ENCODE results near the gene WWOX.

WWOX gene

DNA sequence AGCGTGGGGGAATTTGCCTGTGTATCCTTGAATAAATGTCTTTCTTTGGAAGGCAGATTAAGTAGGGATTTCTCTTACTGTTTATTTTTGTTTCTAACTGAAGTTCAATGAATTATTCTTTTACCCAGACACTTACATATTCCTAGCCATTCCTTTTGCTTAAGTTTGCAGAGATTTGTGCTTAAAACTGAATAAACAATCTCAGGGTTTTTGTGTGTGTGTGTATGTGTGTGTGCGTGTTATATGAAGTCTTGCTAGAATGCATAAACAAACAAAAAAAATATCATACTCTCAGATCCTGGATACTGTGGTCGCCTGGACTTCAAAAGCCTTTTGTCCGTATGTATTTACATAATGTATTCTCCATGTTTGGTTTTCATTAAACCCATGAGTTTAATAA, 828.3 kb downstream of the WWOX start:
- no peak overlapping the region for H3K9ac ChIP-seq (ENCODE audit: low read length)

DNA sequence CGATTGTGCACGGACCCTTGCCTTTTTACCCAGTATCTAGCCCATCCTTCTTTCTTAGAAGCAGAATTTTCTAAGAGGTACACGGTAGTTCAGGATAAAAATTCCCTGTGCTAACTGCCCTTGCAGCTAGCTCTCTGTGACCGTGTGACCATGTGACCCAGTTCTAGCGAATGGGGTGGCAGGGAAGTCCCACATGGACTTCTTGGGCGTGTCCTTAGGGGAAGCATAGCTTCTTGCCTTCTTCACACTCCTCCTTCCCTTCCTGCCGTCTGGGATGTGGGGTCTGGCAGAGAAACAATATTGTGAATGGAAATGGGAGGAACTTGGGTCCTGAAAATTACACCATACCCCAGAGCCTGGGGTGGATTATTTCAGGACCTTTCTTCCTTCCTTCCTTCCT, 830.4 kb downstream of the WWOX start:
- Histone ChIP-seq H3K9me3 (ENCODE audit: control insufficient read depth, low read length) (no peaks in the 10 kb centered on the region), H3K4me3 (ENCODE audit: low read length) (no peak overlapping the region), H3K36me3 (ENCODE audit: control insufficient read depth, insufficient read depth, low read length) (no peaks in the 10 kb centered on the region), H3K4me1 (ENCODE audit: control insufficient read depth, insufficient read depth, low read length) (no peaks in the 10 kb centered on the region), H3K27me3 (ENCODE audit: control insufficient read depth, insufficient read depth, low read length) (no peaks in the 10 kb centered on the region), H3K9ac (ENCODE audit: low read length) (no peak overlapping the region)

More for the DNA sequence above, 828.3 kb downstream of the WWOX start:
- Histone ChIP-seq H3K36me3 (ENCODE audit: control insufficient read depth, insufficient read depth, low read length) (no peaks in the 10 kb centered on the region), H3K9me3 (ENCODE audit: control insufficient read depth, low read length) (no peaks in the 10 kb centered on the region), H3K4me3 (ENCODE audit: low read length) (no peak overlapping the region), H3K27me3 (ENCODE audit: control insufficient read depth, insufficient read depth, low read length) (no peaks in the 10 kb centered on the region), H3K4me1 (ENCODE audit: control insufficient read depth, insufficient read depth, low read length) (no peaks in the 10 kb centered on the region)

DNA sequence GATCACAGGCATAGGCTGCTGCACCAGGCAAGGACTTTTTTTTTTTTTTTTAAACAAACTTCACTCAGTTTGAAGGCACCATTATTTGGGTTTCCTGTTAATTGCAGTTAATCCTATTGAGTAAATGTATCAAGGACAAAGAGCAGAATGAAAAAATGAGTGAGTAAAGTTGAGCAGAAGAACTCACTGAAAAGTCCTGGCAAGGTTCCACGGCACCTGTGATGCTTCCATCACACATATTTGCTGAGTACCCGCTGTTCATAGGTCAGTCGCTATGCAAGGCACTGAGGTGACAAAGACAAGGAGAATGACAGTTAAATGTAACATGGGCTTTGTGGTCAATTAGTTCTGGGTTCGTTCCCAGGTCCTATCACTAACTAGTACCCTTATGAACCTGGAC, 831.1 kb downstream of the WWOX start:
- H3K4me3 ChIP-seq (ENCODE audit: low read length): no peak overlapping the region
- no peaks in the 10 kb centered on the region for H3K27me3 ChIP-seq (ENCODE audit: control insufficient read depth, insufficient read depth, low read length)
- no peak overlapping the region for H3K9ac ChIP-seq (ENCODE audit: low read length)

DNA sequence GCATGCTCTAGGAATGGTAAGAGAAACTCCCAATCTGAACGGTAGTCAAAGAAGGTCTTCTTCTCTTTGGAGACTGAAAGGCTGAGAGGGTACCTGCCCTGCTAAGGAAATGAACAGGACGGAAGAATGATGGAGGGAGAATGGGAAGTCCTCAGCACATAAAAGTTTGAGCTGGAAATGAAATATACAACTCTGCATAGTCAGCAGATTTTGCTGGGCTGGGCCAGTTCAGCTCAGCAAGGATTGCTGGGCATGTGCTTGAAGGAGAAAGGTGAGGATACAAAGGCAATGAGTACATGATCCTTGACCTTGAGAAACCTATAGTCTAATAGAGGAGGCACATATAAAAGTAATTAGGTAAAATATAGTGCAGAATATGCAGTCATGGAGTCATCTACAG, 831.8 kb downstream of the WWOX start:
- H3K9me3 ChIP-seq (ENCODE audit: control insufficient read depth, low read length): no peaks in the 10 kb centered on the region
- H3K27me3 ChIP-seq (ENCODE audit: control insufficient read depth, insufficient read depth, low read length): no peaks in the 10 kb centered on the region
- no peaks in the 10 kb centered on the region for H3K4me1 ChIP-seq (ENCODE audit: control insufficient read depth, insufficient read depth, low read length)
- H3K4me3 ChIP-seq (ENCODE audit: low read length): no peak overlapping the region
- H3K9ac ChIP-seq (ENCODE audit: low read length): no peak overlapping the region
- no peaks in the 10 kb centered on the region for H3K36me3 ChIP-seq (ENCODE audit: control insufficient read depth, insufficient read depth, low read length)

More for the DNA sequence above, 831.1 kb downstream of the WWOX start:
- H3K9me3 ChIP-seq (ENCODE audit: control insufficient read depth, low read length): no peaks in the 10 kb centered on the region
- no peaks in the 10 kb centered on the region for H3K36me3 ChIP-seq (ENCODE audit: control insufficient read depth, insufficient read depth, low read length)
- no peaks in the 10 kb centered on the region for H3K4me1 ChIP-seq (ENCODE audit: control insufficient read depth, insufficient read depth, low read length)

DNA sequence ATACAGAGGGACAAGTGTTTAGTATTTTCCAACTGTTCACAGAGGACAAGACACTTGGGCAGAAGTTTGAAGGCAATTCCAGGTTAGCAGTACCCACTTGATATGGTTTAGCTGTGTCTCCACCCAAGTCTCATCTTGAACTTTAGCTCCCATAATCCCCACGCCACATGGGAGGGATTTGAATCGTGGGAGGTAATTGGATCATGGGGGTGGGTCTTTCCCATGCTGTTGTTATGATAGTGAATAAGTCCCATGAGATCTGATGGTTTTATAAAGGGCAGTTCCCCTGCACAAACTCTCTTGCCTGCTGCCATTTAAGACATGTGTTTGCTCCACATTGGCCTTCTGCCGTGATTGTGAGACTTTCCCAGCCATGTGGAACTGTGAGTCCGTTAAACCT, 832.2 kb downstream of the WWOX start:
- H3K9me3 ChIP-seq (ENCODE audit: control insufficient read depth, low read length): no peaks in the 10 kb centered on the region
- no peak overlapping the region for H3K9ac ChIP-seq (ENCODE audit: low read length)
- H3K4me3 ChIP-seq (ENCODE audit: low read length): no peak overlapping the region
- no peaks in the 10 kb centered on the region for H3K27me3 ChIP-seq (ENCODE audit: control insufficient read depth, insufficient read depth, low read length)
- no peaks in the 10 kb centered on the region for H3K36me3 ChIP-seq (ENCODE audit: control insufficient read depth, insufficient read depth, low read length)
- no peaks in the 10 kb centered on the region for H3K4me1 ChIP-seq (ENCODE audit: control insufficient read depth, insufficient read depth, low read length)

DNA sequence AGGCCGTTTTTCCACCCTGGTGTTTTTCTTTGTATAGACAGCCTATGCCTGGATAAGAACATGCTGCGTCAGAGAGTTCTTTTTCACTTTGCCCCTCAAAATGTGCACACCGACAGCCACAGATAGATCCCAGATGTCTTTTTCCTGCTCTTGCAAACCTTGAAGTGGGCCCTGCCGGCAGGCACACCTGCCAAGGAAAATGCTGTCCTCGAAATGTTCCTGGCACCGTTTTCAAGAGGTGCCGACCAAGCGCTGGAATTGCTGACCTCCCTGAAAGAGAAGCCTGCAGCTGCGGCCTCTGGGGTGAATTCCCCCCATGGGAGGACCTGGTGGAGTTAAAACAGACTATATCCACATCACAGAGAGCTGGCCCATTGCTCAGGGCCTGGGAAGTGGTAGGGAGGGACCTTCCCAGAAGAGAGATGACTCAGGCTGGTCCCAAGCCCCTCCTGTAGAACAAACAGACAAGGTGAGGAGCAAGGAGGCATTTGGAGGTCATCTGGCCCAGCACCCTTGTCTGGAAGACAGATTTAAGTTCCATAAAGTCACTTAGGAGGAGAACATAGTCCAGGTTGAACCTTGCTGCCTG, 833.0 kb downstream of the WWOX start:
- H3K36me3 ChIP-seq (ENCODE audit: control insufficient read depth, insufficient read depth, low read length): no peaks in the 10 kb centered on the region
- no peak overlapping the region for H3K4me3 ChIP-seq (ENCODE audit: low read length)
- H3K9me3 ChIP-seq (ENCODE audit: control insufficient read depth, low read length): no peaks in the 10 kb centered on the region

DNA sequence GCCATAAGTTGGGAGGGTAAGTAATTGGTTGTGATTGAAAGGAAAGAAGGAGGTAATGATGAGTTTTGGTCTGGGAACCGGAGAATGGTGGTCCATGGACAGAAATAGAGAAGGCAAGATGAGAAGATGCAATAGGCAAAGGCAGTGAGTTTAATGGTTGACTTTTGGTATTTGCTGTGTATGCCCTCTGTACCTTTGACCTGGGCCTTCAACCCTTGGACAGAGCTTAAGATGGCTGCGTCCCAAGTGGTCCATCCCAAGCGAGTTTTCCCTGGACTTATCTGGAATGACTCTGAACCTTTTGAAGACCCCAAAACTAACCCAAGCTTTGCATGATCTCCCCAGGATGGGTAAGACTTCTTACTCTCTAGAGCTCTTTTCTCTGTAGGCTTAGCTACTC, 836.6 kb downstream of the WWOX start:
- Histone ChIP-seq H3K9me3 (ENCODE audit: control insufficient read depth, low read length) (no peaks in the 10 kb centered on the region), H3K27me3 (ENCODE audit: control insufficient read depth, insufficient read depth, low read length) (no peaks in the 10 kb centered on the region), H3K4me1 (ENCODE audit: control insufficient read depth, insufficient read depth, low read length) (no peaks in the 10 kb centered on the region), H3K9ac (ENCODE audit: low read length) (no peak overlapping the region), H3K4me3 (ENCODE audit: low read length) (no peak overlapping the region), H3K36me3 (ENCODE audit: control insufficient read depth, insufficient read depth, low read length) (no peaks in the 10 kb centered on the region)

More for the DNA sequence above, 833.0 kb downstream of the WWOX start:
- H3K4me1 ChIP-seq (ENCODE audit: control insufficient read depth, insufficient read depth, low read length): no peaks in the 10 kb centered on the region
- H3K9ac ChIP-seq (ENCODE audit: low read length): no peak overlapping the region
- no peaks in the 10 kb centered on the region for H3K27me3 ChIP-seq (ENCODE audit: control insufficient read depth, insufficient read depth, low read length)

DNA sequence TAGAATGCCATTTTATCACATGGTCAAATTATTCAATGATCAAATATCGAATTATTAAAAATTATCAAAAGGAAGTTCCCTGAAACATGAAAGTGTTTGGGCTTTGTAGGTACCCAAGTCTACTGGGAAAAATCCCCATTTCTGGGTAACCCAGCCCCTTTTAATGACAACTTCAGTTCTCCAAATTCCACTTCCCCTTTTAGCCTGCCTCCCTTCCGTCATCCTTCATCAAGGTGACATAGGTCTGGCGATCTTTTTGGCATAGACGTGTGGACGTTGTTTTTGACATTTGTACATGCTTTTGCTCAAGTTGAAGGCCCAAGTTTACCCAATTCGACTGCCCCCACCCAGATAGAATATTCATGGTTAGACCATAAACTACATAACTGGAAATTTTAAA, 840.1 kb downstream of the WWOX start:
- H3K4me3 ChIP-seq (ENCODE audit: low read length): no peak overlapping the region
- H3K9ac ChIP-seq (ENCODE audit: low read length): no peak overlapping the region
- H3K36me3 ChIP-seq (ENCODE audit: control insufficient read depth, insufficient read depth, low read length): no peaks in the 10 kb centered on the region
- no peaks in the 10 kb centered on the region for H3K9me3 ChIP-seq (ENCODE audit: control insufficient read depth, low read length)
- H3K4me1 ChIP-seq (ENCODE audit: control insufficient read depth, insufficient read depth, low read length): no peaks in the 10 kb centered on the region
- no peaks in the 10 kb centered on the region for H3K27me3 ChIP-seq (ENCODE audit: control insufficient read depth, insufficient read depth, low read length)

DNA sequence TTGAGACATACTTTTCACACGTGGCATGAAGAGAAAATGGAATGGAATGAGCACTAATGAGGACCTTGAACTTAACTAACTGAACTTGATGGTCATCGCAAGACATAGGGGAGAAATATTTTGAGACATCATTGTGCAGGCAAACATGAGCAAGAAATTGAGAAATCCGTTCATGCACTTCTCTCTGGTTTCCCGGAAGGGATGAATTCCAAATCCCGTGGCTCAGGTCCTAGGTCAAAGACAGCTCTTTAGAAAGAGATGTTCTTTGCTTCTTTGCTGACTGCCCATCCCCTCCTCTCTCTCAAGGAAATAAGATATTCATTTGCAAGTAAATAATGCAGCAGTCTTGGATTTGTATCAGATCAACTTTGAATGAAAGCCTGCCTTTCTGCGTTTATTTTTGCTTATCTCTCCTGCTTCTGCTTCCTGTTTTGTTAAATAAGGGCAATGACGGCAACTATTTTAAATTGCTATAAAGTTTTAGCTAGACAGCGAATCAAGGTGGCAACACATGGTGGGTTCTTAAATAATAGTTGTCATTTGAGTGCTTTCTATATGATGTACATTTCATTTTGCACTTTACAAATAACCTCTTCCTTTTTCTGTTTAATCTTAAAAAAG, 843.3 kb downstream of the WWOX start:
- Histone ChIP-seq H3K27me3 (ENCODE audit: control insufficient read depth, insufficient read depth, low read length) (no peaks in the 10 kb centered on the region), H3K9ac (ENCODE audit: low read length) (no peak overlapping the region), H3K9me3 (ENCODE audit: control insufficient read depth, low read length) (no peaks in the 10 kb centered on the region), H3K4me1 (ENCODE audit: control insufficient read depth, insufficient read depth, low read length) (no peaks in the 10 kb centered on the region), H3K36me3 (ENCODE audit: control insufficient read depth, insufficient read depth, low read length) (no peaks in the 10 kb centered on the region), H3K4me3 (ENCODE audit: low read length) (no peak overlapping the region)

DNA sequence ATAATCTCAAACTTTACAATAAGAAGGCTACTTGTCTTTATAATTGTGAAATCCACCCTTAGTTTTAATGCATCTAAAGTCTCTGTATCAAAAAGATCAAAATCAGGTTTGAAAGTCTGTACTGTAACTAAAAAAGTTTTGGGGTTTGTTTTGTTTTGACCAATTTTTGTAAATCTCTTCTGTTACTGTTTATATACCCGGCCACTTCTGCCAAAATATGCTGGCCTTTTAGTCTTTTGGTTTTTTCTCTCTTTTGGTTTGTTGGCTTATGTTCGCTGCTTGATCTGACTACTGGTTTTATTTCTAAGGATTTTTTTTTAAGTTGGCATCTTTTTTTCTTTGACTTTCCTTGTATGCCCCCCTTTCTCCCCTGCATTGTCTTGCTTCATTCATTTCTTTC, 845.9 kb downstream of the WWOX start:
- no peak overlapping the region for H3K4me3 ChIP-seq (ENCODE audit: low read length)
- H3K4me1 ChIP-seq (ENCODE audit: control insufficient read depth, insufficient read depth, low read length): no peaks in the 10 kb centered on the region
- no peak overlapping the region for H3K9ac ChIP-seq (ENCODE audit: low read length)
- H3K27me3 ChIP-seq (ENCODE audit: control insufficient read depth, insufficient read depth, low read length): no peaks in the 10 kb centered on the region
- H3K9me3 ChIP-seq (ENCODE audit: control insufficient read depth, low read length): no peaks in the 10 kb centered on the region
- H3K36me3 ChIP-seq (ENCODE audit: control insufficient read depth, insufficient read depth, low read length): no peaks in the 10 kb centered on the region

DNA sequence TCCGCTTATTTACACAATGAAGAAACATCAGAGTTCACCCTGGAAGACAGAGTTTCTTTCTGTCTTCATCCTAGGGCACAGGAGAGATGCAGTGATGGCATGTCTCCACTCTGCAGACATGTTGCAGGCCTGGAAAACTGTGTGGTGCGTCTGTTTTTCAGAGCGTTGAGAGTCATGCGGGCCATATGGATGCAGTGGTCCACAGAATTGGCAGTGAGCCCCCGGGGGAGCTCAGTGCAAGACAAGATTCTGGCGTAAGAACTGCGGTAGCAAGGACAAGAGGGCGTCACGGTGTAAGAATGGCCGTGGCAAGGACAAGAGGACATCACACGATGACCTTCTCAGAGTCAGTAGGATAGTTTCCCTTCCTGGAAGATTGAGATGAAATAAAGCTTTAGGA, 847.1 kb downstream of the WWOX start:
- no peaks in the 10 kb centered on the region for H3K27me3 ChIP-seq (ENCODE audit: control insufficient read depth, insufficient read depth, low read length)
- no peaks in the 10 kb centered on the region for H3K4me1 ChIP-seq (ENCODE audit: control insufficient read depth, insufficient read depth, low read length)
- no peak overlapping the region for H3K4me3 ChIP-seq (ENCODE audit: low read length)
- no peak overlapping the region for H3K9ac ChIP-seq (ENCODE audit: low read length)
- no peaks in the 10 kb centered on the region for H3K36me3 ChIP-seq (ENCODE audit: control insufficient read depth, insufficient read depth, low read length)
- no peaks in the 10 kb centered on the region for H3K9me3 ChIP-seq (ENCODE audit: control insufficient read depth, low read length)

DNA sequence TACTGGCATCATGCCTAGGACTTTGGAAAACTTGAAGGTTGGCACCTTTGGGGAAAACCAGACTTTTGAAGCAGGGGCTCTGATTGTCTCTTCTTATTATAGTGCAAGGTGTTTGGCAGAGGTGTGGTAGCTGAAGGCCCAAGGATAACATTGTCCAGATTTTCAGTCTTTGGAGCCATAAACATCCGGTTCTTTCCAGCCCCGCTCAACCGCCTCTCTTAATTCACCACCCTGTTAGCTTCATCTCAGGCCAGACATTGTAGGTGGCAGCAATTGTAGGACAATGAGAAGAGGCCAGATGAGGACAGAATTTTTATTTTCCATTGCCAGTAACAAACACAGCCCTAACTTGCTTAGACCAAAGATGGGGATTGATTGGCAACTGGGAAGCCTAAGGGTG, 851.3 kb downstream of the WWOX start:
- Histone ChIP-seq H3K27me3 (ENCODE audit: control insufficient read depth, insufficient read depth, low read length) (no peaks in the 10 kb centered on the region), H3K36me3 (ENCODE audit: control insufficient read depth, insufficient read depth, low read length) (no peaks in the 10 kb centered on the region), H3K9me3 (ENCODE audit: control insufficient read depth, low read length) (no peaks in the 10 kb centered on the region), H3K4me3 (ENCODE audit: low read length) (no peak overlapping the region), H3K4me1 (ENCODE audit: control insufficient read depth, insufficient read depth, low read length) (no peaks in the 10 kb centered on the region), H3K9ac (ENCODE audit: low read length) (no peak overlapping the region)

DNA sequence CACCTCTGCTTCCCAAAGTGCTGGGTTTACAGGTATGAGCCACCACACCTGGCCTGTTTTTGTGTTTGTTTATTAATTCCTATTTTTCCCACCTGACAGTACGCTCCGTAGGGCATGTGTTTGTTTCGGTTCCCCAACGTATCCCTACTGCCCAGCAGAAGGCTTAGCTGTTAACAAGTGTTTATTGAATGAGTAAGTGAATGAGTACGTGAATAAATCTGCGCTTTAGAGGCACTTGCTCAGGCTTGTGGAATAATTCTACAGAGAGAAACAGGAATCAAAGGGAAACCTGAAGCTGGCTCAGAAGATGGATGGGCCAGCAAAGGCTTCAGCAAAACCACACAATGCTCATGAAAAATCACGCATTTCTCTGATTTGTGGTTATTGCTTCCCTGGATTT, 853.2 kb downstream of the WWOX start:
- Histone ChIP-seq H3K4me3 (ENCODE audit: low read length) (no peak overlapping the region), H3K27me3 (ENCODE audit: control insufficient read depth, insufficient read depth, low read length) (no peaks in the 10 kb centered on the region), H3K9me3 (ENCODE audit: control insufficient read depth, low read length) (no peaks in the 10 kb centered on the region)

More for the DNA sequence above, 853.2 kb downstream of the WWOX start:
- Histone ChIP-seq H3K36me3 (ENCODE audit: control insufficient read depth, insufficient read depth, low read length) (no peaks in the 10 kb centered on the region), H3K4me1 (ENCODE audit: control insufficient read depth, insufficient read depth, low read length) (no peaks in the 10 kb centered on the region), H3K9ac (ENCODE audit: low read length) (no peak overlapping the region)

Data from mucosa of stomach (tissue), 1 donor.